SK-N-SH treated with all-trans-retinoic acid at 6 μM for 48 hours (cell line): ENCODE measurements around the gene PER1.

ENCODE experiments used
- ARNTL ChIP-seq: fragments of 450-650 bp; formaldehyde crosslinking; IDR thresholded peaks from 2 replicates; pipeline ENCODE4 v1.5.0; 2020; ENCODE audit warnings: low read depth, mild to moderate bottlenecking, moderate library complexity, borderline replicate concordance
- CREB5 ChIP-seq: fragments of 250-450 bp; sonication (Bioruptor Pico); IDR thresholded peaks from 2 replicates; pipeline ENCODE4 v1.5.1; 2020; ENCODE audit warnings: low read depth, mild to moderate bottlenecking, moderate library complexity
- ZFP30 ChIP-seq: fragments of 450-650 bp; formaldehyde crosslinking; IDR thresholded peaks from 2 replicates; pipeline ENCODE4 v1.5.0; 2022; ENCODE audit warnings: mild to moderate bottlenecking, moderate library complexity

GRCh38 chr17:8155996-8156245, 3.7 kb upstream of the PER1 start:
- TF ChIP-seq ARNTL (no peak), ZFP30 (CRISPR knock-in tag) (no peak), CREB5 (CRISPR knock-in tag) (no peak)
